GM23248 (cell line): ENCODE results near the gene SND1. TPM values are rescaled to one million over a fixed set of nuclear protein-coding genes. Genes with fewer than 3 reads are reported as not detected.
A peak's percentile ranks its signal among the peaks of the same experiment; 100 is the strongest.

Source experiments
- DNase-seq: peaks from one replicate; pipeline ENCODE4 v3.0.0-alpha.2; 2015
- H2AFZ ChIP-seq: fragments of 200-600 bp; sonication (generic); 2 replicates; pipeline ENCODE4 v1.6.1; 2016; ENCODE audit warnings: antibody characterized with exemption
- H3F3A ChIP-seq: fragments of 200-600 bp; sonication (generic); 2 replicates; pipeline ENCODE4 v1.6.1; 2016; ENCODE audit warnings: mild to moderate bottlenecking, antibody characterized with exemption, mixed run types; ENCODE audit not compliant: insufficient read depth
- H3K27ac ChIP-seq: fragments of 200-600 bp; sonication (generic); 2 replicates; pipeline ENCODE4 v1.5.1; 2016; ENCODE audit warnings: mild to moderate bottlenecking
- H3K27me3 ChIP-seq: fragments of 200-600 bp; sonication (generic); replicated peaks from 2 replicates; pipeline ENCODE4 v1.6.1; 2016; ENCODE audit warnings: mild to moderate bottlenecking; ENCODE audit not compliant: insufficient read depth
- H3K36me3 ChIP-seq: fragments of 200-600 bp; sonication (generic); 2 replicates; pipeline ENCODE4 v1.6.1; 2016; ENCODE audit warnings: low read depth, mild to moderate bottlenecking
- H3K4me1 ChIP-seq: fragments of 200-600 bp; sonication (generic); 2 replicates; pipeline ENCODE4 v1.6.1; 2016; ENCODE audit warnings: mild to moderate bottlenecking; ENCODE audit not compliant: insufficient read depth
- H3K4me2 ChIP-seq: fragments of 200-600 bp; sonication (generic); one replicate; pipeline ENCODE4 v1.6.1; 2016; ENCODE audit warnings: mild to moderate bottlenecking; ENCODE audit not compliant: unreplicated experiment
- H3K4me3 ChIP-seq: fragments of 200-600 bp; sonication (generic); 2 replicates; pipeline ENCODE4 v1.5.1; 2016; ENCODE audit warnings: mild to moderate bottlenecking
- H3K79me2 ChIP-seq: fragments of 200-600 bp; sonication (generic); 2 replicates; pipeline ENCODE4 v1.6.1; 2016; ENCODE audit warnings: mild to moderate bottlenecking; ENCODE audit not compliant: insufficient read depth
- H3K9ac ChIP-seq: fragments of 200-600 bp; sonication (generic); 2 replicates; pipeline ENCODE4 v1.6.1; 2016; ENCODE audit warnings: mild to moderate bottlenecking
- H3K9me2 ChIP-seq: fragments of 200-600 bp; sonication (generic); 2 replicates; pipeline ENCODE4 v1.6.1; 2016; ENCODE audit warnings: mixed run types, mild to moderate bottlenecking, moderate library complexity; ENCODE audit not compliant: insufficient read depth
- H3K9me3 ChIP-seq: fragments of 200-600 bp; sonication (generic); one replicate; pipeline ENCODE4 v1.6.1; 2017; ENCODE audit warnings: low read depth
- H4K20me1 ChIP-seq: fragments of 200-600 bp; sonication (generic); 2 replicates; pipeline ENCODE4 v1.6.0; 2016; ENCODE audit not compliant: insufficient read depth
- EZH2 ChIP-seq: fragments of 200-600 bp; sonication (generic); IDR thresholded peaks from 2 replicates; pipeline ENCODE4 v1.6.1; 2018; ENCODE audit warnings: antibody characterized with exemption, mild to moderate bottlenecking; ENCODE audit not compliant: insufficient read depth, poor library complexity, severe bottlenecking
- EZH2phosphoT487 ChIP-seq: fragments of 200-600 bp; sonication (generic); IDR thresholded peaks from 2 replicates; pipeline ENCODE4 v1.6.1; 2018; ENCODE audit warnings: antibody characterized with exemption, moderate library complexity, mild to moderate bottlenecking, low read depth; ENCODE audit not compliant: insufficient read depth
- WGBS, 2 experiments: methylation state at CpG; one replicate each; pipeline ENCODE4 v1.1.6; 2015 to 2017; ENCODE audit warnings: low lambda C conversion rate in 2 of 2, low coverage in 1 of 2; ENCODE audit errors: missing lambda C conversion rate in 2 of 2; 5-methylcytosine and 5-hydroxymethylcytosine counted together
- in situ Hi-C: fragments of 300-500 bp; cut with MboI; formaldehyde crosslinking; loops from 2 replicates; pipeline ENCODE4 v1.15.0; 2020
- polyA plus RNA-seq: library from polyadenylated mRNA; unstranded; fragments of >200 nt; fragmentation: Nextera tagmentation; extraction: Ambion mirVana; gene quantifications from 2 replicates; pipeline ENCODE4 v1.2.1, GENCODE V29; 2016
- total RNA-seq: library from RNA; depleted of rRNA; stranded (reverse); fragments of >200 nt; shearing (Covaris generic); gene quantifications from 2 replicates; pipeline ENCODE4 v1.2.3, GENCODE V29; 2014

SND1 gene
- total and polyA plus RNA-seq, 2 experiments from 2014 or later = 128 to 184 TPM

GRCh38 chr7:127713758-127714157, 61.8 kb downstream of the SND1 start:
- in situ Hi-C loops = no loop called here
- Histone ChIP-seq H3K9ac (no peak overlapping the region), H2AFZ (no peak overlapping the region), H3F3A (0 out of 2 replicates have a peak, but pooled peaks cover 11% of the 10 kb centered on the region), H3K27me3 (no peaks in the 10 kb centered on the region), H3K36me3 (peaks cover 52% of the 10 kb centered on the region), H3K4me1 (peaks cover 8% of the 10 kb centered on the region), H3K4me3 (no peak overlapping the region), H3K27ac (no peak overlapping the region), H3K9me3 (no peaks in the 10 kb centered on the region), H4K20me1 (no peaks in the 10 kb centered on the region; the same call in none of the 2 replicates), H3K9me2 (no peaks in the 10 kb centered on the region), H3K4me2 (no peak overlapping the region), H3K79me2 (peaks cover 98% of the 10 kb centered on the region)
- WGBS, 2 experiments = 53 to 56% methylated on average over 6 of the region's 6 CpGs
- no peak for DNase-seq
- TF ChIP-seq EZH2phosphoT487 = no peak
- TF ChIP-seq EZH2 = no peak

DNA sequence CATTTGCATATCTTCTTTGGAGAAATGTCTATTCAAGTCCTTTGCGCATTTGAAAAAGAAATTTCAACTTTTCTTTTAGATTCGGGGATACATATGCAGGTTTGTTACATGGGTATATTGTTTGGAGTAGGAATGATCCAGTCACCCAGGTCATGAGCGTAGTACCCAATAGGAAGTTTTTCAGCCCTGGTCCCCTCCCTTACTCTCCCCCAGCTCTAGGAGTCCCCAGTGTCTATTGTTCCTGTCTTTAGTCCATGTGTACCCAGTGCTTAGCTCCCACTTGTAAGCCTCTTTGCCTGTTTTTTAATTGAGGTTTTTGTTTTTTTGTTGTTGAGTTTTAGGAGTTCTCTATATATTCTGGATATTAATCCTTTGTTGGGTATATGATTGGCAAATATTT, 63.3 kb downstream of the SND1 start:
- H3K36me3 ChIP-seq = peaks cover 44% of the 10 kb centered on the region
- no peaks in the 10 kb centered on the region for H3K9me2 ChIP-seq
- peaks cover 99% of the 10 kb centered on the region for H3K79me2 ChIP-seq
- peaks cover 8% of the 10 kb centered on the region for H3K4me1 ChIP-seq
- 0 out of 2 replicates have a peak, but pooled peaks cover 11% of the 10 kb centered on the region for H3F3A ChIP-seq
- 64 to 67% methylated on average over 3 of the region's 3 CpGs for WGBS, 2 experiments
- no peaks in the 10 kb centered on the region for H3K9me3 ChIP-seq
- TF ChIP-seq EZH2phosphoT487 = no peak
- no peak for TF ChIP-seq EZH2
- H3K4me2 ChIP-seq = no peak overlapping the region
- no peak overlapping the region for H3K9ac ChIP-seq
- H2AFZ ChIP-seq = no peak overlapping the region
- in situ Hi-C loops = no loop called here
- no peaks in the 10 kb centered on the region for H3K27me3 ChIP-seq
- DNase-seq = no peak
- no peak overlapping the region for H3K27ac ChIP-seq
- H4K20me1 ChIP-seq = no peaks in the 10 kb centered on the region; the same call in none of the 2 replicates
- H3K4me3 ChIP-seq = no peak overlapping the region

DNA sequence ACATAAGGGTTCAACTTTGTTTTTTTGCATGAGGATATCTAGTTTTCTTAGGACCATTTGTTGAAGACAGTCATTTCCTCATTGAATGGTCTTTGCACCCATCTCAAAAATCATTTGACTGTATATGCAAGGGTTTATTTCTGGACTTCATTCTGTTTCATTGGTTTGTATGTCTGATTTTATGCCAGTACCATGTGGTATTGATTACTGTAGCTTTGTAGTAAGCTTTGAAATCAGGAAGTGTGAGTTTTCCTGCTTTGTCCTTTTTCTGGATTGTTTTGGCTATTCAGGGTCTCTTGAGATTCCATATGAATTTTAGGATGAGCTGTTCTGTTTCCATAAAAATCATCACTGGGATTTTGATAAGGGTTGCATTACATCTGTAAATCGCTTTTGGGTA, 63.9 kb downstream of the SND1 start:
- peaks cover 99% of the 10 kb centered on the region for H3K79me2 ChIP-seq
- 46 to 68% methylated on average over 1 of the region's 1 CpG for WGBS, 2 experiments
- TF ChIP-seq EZH2 (no peak), EZH2phosphoT487 (no peak)
- H3K9me2 ChIP-seq = no peaks in the 10 kb centered on the region
- in situ Hi-C loops = no loop called here
- H3K27me3 ChIP-seq = no peaks in the 10 kb centered on the region
- 0 out of 2 replicates have a peak, but pooled peaks cover 11% of the 10 kb centered on the region for H3F3A ChIP-seq
- peaks cover 8% of the 10 kb centered on the region for H3K4me1 ChIP-seq
- no peak overlapping the region for H3K27ac ChIP-seq
- no peak overlapping the region for H2AFZ ChIP-seq
- H3K36me3 ChIP-seq = peaks cover 38% of the 10 kb centered on the region
- no peak overlapping the region for H3K4me3 ChIP-seq
- no peak for DNase-seq
- H4K20me1 ChIP-seq = no peaks in the 10 kb centered on the region; the same call in none of the 2 replicates
- no peak overlapping the region for H3K4me2 ChIP-seq
- H3K9me3 ChIP-seq = no peaks in the 10 kb centered on the region
- H3K9ac ChIP-seq = no peak overlapping the region

GRCh38 chr7:127717502-127718339, 65.7 kb downstream of the SND1 start:
- no peaks in the 10 kb centered on the region for H3K27me3 ChIP-seq
- peaks cover 8% of the 10 kb centered on the region for H3K4me1 ChIP-seq
- peaks cover 98% of the 10 kb centered on the region for H3K79me2 ChIP-seq
- in situ Hi-C loops = no loop called here
- no peak for TF ChIP-seq EZH2phosphoT487
- TF ChIP-seq EZH2 = no peak
- no peaks in the 10 kb centered on the region; the same call in none of the 2 replicates for H4K20me1 ChIP-seq
- DNase-seq = peak; percentile 34
- 0 out of 2 replicates have a peak, but pooled peaks cover 11% of the 10 kb centered on the region for H3F3A ChIP-seq
- H3K9me2 ChIP-seq = no peaks in the 10 kb centered on the region
- no peak overlapping the region for H2AFZ ChIP-seq
- 96 to 100% methylated on average over 6 of the region's 6 CpGs for WGBS, 2 experiments
- H3K27ac ChIP-seq = no peak overlapping the region
- H3K9ac ChIP-seq = no peak overlapping the region
- H3K4me2 ChIP-seq = no peak overlapping the region
- H3K4me3 ChIP-seq = no peak overlapping the region
- peaks cover 34% of the 10 kb centered on the region for H3K36me3 ChIP-seq
- no peaks in the 10 kb centered on the region for H3K9me3 ChIP-seq
